Stimulated activated CD4-positive, alpha-beta T cell treated with anti-CD3 and anti-CD28 coated beads, Interleukin-12 subunit alpha, Interleukin-12 subunit beta, amount 100 ng/mL, for 48 hours (primary cell): ENCODE data around the gene FARSA.
A peak's percentile ranks its signal among the peaks of the same experiment; 100 is the strongest.
"Not testable (repeated sequence)": the region's sequence is repeated elsewhere in the genome, so short reads cannot be mapped to it uniquely, and the experiment has no call there.

Experiments used
- DNase-seq, 3 donors: peaks; one replicate each; pipeline ENCODE4 v3.0.0-alpha.2; 2020; ENCODE audit warnings: low read depth in 2 of 3, low spot score in 1 of 3

The FARSA gene

GRCh38 chr19:12891553-12892021, 41.9 kb downstream of the FARSA start:
- no peak for DNase-seq

GRCh38 chr19:12890787-12891552, 42.5 kb downstream of the FARSA start, which contains the start of gene GCDH:
TSS of gene GCDH (plus strand) at chr19:12891160. CDS start at chr19:12891305, 145 bp downstream.
- peak; percentile 91 to 96 (median 95) for DNase-seq

GRCh38 chr19:12890299-12890786, 43.2 kb downstream of the FARSA start:
- DNase-seq, result not testable (repeated sequence)

DNA sequence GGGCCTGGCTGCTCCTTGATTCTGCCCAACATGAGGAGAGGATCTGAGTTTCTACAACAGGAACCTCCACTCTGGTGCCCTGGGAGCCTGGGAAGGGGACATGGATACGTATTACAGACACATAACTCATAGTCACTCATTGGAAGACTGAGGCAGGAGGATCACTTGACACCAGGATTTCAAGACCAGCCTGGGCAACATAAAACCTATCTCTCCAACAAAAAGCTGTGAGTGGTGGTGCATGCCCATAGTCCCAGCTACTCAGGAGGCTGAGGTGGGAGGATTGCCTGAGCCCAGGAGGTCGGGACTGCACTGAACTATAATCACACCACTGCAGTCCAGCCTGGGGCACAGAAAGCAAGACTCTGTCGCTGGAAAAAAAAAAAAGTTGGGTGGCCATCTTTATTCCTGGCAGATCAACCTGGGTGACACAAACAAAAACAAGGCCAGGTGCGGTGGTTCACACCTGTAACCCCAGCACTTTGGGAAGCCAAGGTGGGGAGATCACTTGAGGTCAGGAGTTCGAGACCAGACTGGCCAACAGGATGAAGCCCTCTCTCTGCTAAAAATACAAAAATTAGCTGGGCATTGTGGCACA, 45.4 kb downstream of the FARSA start:
- no peak for DNase-seq

- no peak for DNase-seq
Observed at GRCh38 chr19:12886969-12887747, 46.4 kb downstream of the FARSA start, which contains the start of gene KLF1. TSS of gene KLF1 (minus strand) at chr19:12887201. CDS start at chr19:12887140, 61 bp downstream.

DNA sequence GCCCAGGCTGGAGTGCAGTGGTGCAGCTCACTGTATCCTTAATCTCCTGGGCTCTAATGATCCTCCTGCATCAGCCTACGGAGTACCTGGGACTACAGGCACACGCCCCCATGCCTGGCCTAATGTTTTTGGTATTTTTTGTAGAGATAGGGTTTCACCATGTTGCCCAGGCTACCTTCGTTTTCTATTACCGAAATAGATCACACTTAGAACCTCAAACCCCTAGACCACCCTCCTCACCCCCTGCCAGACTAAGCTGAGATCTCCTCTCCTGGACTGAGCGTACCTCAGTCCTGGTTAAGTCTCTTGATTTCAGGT, 46.9 kb downstream of the FARSA start:
- no peak for DNase-seq

- DNase-seq, result no peak
Observed at GRCh38 chr19:12885749-12886650, 47.5 kb downstream of the FARSA start.

DNA sequence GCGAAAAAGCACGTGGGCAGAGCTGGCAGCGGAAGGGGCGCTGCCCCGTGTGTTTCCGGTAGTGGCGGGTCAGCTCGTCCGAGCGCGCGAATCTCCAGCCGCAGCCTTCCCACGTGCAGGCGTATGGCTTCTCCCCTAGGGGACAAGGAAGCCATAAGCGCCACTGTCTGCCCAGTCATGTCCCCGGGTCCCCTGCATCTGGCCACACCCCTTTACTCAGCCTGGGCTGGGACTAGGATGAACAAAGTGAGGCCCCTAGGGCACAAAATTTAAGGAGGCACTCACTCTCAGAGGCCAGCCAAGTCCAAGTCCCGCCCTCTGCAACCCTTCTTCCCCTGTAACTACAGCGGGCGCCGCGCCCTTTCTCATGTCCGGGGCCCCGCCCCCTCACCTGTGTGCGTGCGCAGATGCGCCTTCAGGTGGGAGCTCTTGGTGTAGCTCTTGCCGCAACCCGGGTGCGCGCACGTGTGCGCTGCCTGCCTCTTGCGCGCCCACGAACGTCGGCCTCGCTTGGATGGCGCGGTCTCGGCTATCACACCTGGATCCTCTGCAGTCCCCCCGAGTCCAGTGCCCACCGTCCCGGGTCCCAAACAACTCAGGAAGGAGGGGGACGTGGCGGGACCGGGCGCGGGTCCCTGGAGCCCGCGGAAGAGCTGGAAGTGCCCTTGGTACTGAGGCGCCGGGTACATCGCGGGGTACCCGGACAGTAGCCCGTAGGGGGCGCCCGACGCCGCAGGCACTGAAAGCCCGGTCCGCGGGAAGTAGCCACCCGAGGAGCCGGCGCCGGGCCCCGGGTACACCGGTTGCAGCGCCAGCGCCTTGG, 48.4 kb downstream of the FARSA start:
- DNase-seq, result peak; percentile 85 to 91 (median 85)

GRCh38 chr19:12884627-12884925, 48.9 kb downstream of the FARSA start:
- DNase-seq, result no peak

GRCh38 chr19:12884202-12884601, 49.3 kb downstream of the FARSA start:
- DNase-seq, result no peak

DNA sequence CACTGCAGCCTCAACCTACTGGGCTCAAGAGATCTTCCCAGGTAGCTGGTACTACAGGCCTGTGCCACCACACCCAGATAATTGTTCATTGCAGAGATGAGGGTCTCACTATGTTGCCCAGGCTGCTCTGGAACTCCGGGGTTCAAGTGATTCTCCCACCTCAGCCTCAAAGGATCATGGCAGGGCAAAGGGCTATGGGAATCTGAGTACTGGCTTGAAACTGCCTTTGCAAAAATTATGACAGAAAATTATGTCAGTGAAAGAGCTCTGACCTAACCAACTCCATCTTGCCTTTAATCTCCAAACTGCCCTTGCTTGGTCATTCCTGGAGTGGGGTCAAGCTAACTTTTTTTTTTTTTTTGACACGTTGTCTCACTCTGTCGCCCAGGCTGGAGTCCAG, 50.9 kb downstream of the FARSA start:
- DNase-seq, result no peak

DNA sequence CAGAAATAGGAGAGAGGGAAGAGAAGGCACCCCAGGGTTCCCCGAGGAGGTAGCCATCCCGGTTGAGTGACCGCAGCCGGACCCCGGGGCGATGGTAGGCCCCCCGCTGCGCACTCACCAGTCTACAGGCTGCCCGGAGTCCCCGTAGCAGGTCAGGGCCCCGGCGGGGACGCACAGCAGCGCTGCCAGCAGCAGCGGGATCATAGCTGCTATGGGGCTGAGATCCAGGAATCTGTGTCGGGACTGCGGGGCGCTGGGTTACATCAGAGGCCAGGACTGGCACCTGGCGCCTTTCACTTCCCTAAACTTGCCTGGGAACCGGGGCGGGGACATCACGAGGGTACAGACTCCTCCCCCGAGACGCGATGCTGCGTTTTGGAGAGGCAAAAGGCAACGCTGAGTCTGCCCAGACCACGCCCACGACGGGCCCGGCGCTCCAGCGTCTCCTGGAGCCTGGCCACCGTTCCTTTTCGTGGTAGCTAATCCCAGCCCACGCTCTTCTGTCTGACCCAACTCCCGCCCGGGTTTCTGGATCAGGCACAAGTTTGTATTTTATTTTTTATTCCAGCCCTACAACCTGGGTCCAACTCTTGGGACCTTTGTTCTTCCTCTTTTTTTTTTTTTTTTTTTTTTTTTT, 52.2 kb downstream of the FARSA start, which contains the start of gene DNASE2:
Gene DNASE2 (minus strand): TSS at position 278 of the 637 bp plus-strand sequence. CDS start 74 bp downstream, at position 204.
- DNase-seq, result peak; percentile 83 to 95 (median 84)

DNA sequence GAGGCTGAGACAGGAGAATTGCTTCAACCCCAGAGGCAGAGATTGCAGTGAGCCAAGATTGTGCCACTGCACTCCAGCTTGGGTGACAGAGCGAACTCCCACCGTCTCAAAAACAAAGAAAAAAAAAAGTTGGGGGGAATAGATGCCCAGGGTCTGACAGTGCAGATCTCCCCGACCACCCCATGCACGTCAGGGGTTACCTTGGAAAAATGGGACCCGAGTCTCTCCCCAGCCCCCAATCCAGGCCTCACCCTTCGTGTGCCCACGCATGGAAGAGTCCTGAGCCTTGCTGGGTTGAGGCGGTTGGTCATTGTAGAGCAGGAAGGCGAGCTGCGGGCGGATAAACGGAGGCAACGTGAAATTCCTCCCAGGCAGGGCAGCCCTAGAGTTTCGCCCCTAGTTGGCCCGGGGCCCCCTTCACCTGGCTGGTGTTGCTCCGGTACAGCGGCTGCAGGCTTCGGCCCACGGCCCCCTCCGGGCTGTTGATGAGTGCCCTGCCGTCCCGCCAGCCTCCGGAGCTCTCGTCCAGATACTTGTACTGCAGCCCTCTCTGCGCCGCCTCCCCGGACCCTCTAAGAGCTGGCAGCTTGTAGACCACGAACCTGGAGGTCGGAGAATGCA, 52.9 kb downstream of the FARSA start:
- DNase-seq, result no peak

GRCh38 chr19:12875086-12875485, 58.4 kb downstream of the FARSA start:
- DNase-seq, result no peak

GRCh38 chr19:12873891-12874745, 59.4 kb downstream of the FARSA start:
- no peak for DNase-seq

DNA sequence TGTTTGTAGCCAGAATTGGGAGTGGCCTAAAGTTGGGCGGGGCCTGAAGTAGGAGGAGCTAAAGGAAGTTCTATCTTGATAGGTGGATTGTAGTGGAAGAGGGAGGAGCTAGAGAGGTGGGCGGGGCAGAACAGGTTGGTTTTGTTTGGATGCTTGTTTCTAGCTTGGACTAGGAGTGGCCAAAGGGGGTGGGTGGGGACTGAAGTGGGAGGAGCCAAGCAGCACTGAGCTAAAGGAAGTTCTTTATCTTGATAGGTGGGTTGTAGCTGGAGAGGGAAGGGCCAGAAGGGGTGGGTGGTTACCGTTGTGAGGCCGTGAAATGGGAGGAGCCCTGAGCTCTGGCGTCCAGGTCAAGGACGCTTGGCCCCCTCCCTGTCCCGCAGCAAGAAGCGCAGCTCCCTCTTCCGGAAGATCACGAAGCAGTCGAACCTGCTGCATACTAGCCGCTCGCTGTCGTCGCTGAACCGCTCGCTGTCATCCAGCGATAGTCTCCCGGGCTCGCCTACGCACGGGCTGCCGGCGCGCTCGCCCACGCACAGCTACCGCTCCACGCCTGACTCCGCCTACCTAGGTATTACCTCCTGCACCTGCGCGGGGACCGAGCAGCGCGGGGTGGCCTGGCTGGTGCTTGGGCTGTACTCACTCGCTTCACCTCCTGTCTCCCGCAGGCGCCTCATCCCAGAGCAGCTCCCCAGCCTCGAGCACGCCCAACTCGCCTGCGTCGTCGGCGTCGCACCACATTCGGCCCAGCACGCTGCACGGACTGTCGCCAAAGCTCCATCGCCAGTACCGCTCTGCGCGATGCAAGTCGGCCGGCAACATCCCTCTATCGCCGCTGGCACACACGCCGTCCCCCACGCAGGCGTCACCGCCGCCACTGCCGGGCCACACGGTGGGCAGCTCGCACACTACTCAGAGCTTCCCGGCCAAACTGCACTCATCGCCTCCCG, 60.3 kb downstream of the FARSA start:
- peak; percentile 43 to 63 (median 61) for DNase-seq
